Right atrium auricular region (tissue), 2 donors: ENCODE results near the gene COBL. TPM values are rescaled to one million over a fixed set of nuclear protein-coding genes. Genes with fewer than 3 reads are reported as not detected.

Experiments
- DNase-seq: peaks from one replicate; pipeline ENCODE4 v3.0.0-alpha.2; 2019; ENCODE audit warnings: low spot score
- H3K27ac ChIP-seq, 2 donors: fragments of 200-600 bp; sonication (generic); 1 replicate in 1 of 2; 2 replicates in 1 of 2; pipeline ENCODE4 v1.5.1; 2016 to 2019
- H3K27me3 ChIP-seq, 2 donors: fragments of 200-600 bp; sonication (generic); one replicate each; pipeline versions ENCODE4 v1.5.1 to v1.6.0; 2017 to 2019
- H3K36me3 ChIP-seq: fragments of 200-600 bp; sonication (generic); one replicate; pipeline ENCODE4 v1.5.1; 2016
- H3K4me1 ChIP-seq, 2 donors: fragments of 200-600 bp; sonication (generic); one replicate each; pipeline versions ENCODE4 v1.5.1 to v1.6.0; 2017 to 2019
- H3K4me3 ChIP-seq, 2 donors: fragments of 200-600 bp; sonication (generic); 1 replicate in 1 of 2; 2 replicates in 1 of 2; pipeline ENCODE4 v1.5.1; 2017 to 2019; ENCODE audit warnings: mild to moderate bottlenecking in 1 of 2, moderate library complexity in 1 of 2
- H3K9me3 ChIP-seq, 2 donors: fragments of 200-600 bp; sonication (generic); one replicate each; pipeline ENCODE4 v1.5.1; 2019
- total RNA-seq, 2 donors: library from RNA; depleted of rRNA; stranded (reverse); fragments of >200 nt; gene quantifications; one replicate each; pipeline ENCODE4 v1.1.0, GENCODE V29; 2016
- TF ChIP-seq, protein P1 (sequence below), 2 donors: fragments of 200-600 bp; sonication (generic); IDR thresholded peaks; one replicate each; pipeline ENCODE4 v1.5.1; 2019; ENCODE audit warnings: antibody characterized with exemption in 2 of 2

COBL gene
- total RNA-seq, 2 donors from 2014 or later, result 26.3 to 31.4 TPM

DNA sequence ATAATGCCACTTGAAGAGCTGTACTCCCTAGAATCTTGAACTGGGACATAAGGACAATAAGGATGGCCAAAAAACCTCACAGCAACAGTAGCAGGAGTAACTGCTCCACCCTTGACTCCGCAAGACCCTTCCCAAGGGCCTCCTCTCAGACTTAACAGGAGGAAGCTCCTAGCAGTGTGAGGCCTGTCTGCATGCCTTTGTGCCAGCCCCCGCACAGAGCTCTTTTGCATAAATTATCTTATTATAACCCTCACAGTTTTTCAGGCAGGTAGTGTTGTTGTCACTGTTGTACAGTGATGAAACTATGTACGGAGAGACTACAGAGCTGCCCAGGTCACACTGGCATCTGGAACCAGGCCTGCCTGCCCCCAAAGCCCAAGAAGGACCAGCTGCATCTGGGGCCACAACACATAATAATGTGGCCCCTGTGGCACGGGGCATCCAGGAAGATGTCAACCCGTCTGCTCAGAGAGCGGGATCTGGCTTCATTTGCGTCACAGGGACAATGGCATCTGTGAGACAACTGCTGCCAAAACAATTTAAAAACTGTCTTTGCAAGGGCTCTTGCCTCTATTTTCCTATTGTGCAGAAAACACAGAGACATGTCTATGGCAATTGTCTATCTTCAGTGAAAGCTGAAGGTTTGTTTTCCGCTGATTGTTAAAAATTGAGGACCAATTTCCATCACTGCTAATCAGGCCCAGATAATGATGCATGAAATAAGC lies 284.7 kb downstream of the COBL start:
- peaks cover 0 to 12% of the 10 kb centered on the region in 2 donors for H3K4me1 ChIP-seq

DNA sequence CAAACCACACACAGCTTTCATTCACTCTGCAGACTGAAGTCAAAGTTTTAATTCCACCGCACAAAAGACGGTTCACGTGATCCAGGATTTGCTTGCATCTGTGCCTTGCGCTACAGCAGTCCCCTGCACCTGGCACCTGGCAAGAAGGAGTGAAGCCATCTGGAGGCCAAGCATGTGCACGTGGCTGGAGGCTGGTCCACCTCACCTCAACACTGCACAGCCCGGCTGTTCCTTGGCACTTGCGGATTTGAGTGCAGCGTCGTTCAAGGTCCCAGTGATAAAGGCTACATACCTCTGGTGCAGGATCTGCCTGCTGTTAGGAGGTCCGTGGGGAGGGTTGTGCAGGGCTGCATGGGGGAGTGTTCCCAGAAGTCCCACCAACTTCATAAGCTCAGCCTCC lies 285.4 kb downstream of the COBL start:
- H3K36me3 ChIP-seq, result no peaks in the 10 kb centered on the region
- no peak overlapping the region for H3K27ac ChIP-seq
- H3K4me1 ChIP-seq, result peaks cover 0 to 12% of the 10 kb centered on the region in 2 donors
- no peaks in the 10 kb centered on the region for H3K27me3 ChIP-seq
- TF ChIP-seq, protein P1, sequence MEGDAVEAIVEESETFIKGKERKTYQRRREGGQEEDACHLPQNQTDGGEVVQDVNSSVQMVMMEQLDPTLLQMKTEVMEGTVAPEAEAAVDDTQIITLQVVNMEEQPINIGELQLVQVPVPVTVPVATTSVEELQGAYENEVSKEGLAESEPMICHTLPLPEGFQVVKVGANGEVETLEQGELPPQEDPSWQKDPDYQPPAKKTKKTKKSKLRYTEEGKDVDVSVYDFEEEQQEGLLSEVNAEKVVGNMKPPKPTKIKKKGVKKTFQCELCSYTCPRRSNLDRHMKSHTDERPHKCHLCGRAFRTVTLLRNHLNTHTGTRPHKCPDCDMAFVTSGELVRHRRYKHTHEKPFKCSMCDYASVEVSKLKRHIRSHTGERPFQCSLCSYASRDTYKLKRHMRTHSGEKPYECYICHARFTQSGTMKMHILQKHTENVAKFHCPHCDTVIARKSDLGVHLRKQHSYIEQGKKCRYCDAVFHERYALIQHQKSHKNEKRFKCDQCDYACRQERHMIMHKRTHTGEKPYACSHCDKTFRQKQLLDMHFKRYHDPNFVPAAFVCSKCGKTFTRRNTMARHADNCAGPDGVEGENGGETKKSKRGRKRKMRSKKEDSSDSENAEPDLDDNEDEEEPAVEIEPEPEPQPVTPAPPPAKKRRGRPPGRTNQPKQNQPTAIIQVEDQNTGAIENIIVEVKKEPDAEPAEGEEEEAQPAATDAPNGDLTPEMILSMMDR (IDR thresholded peaks at IDR 0.05), result no peak
- H3K4me3 ChIP-seq, result no peak overlapping the region
- DNase-seq, result no peak
- H3K9me3 ChIP-seq, result no peaks in the 10 kb centered on the region

More for the DNA sequence above, 284.7 kb downstream of the COBL start:
- DNase-seq, result no peak
- Histone ChIP-seq H3K36me3 (no peaks in the 10 kb centered on the region), H3K9me3 (no peaks in the 10 kb centered on the region), H3K27me3 (no peaks in the 10 kb centered on the region), H3K4me3 (no peak overlapping the region), H3K27ac (no peak overlapping the region)
- TF ChIP-seq, protein P1 (IDR thresholded peaks at IDR 0.05), result no peak

DNA sequence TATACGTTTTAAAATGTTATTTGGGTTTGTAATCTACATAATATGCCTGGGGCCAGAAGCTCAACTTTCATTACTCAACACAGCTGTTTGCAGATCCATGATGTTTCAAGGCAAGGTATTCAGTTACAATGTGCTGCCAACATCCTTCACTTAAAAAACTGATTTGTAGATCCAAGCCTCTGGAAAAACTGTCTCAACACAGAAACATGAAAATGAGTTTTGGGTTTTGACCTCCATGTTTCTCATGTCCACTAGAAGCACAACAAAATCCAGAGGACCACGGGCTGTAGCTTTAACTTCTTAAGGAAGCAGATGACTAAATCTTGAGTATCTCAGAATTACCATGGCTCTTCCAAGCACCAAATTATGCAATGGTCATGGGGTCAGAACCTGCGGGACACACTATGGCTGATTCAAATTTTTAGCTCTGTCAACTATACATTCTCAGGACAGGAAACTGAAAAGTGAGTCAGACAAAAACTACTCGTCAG lies 286.9 kb downstream of the COBL start:
- DNase-seq, result no peak
- H3K4me3 ChIP-seq, result no peak overlapping the region
- H3K27me3 ChIP-seq, result no peaks in the 10 kb centered on the region
- no peak overlapping the region for H3K27ac ChIP-seq
- no peaks in the 10 kb centered on the region for H3K36me3 ChIP-seq
- H3K4me1 ChIP-seq, result peaks cover 0 to 10% of the 10 kb centered on the region in 2 donors
- TF ChIP-seq, protein P1 (IDR thresholded peaks at IDR 0.05), result no peak
- H3K9me3 ChIP-seq, result no peaks in the 10 kb centered on the region

DNA sequence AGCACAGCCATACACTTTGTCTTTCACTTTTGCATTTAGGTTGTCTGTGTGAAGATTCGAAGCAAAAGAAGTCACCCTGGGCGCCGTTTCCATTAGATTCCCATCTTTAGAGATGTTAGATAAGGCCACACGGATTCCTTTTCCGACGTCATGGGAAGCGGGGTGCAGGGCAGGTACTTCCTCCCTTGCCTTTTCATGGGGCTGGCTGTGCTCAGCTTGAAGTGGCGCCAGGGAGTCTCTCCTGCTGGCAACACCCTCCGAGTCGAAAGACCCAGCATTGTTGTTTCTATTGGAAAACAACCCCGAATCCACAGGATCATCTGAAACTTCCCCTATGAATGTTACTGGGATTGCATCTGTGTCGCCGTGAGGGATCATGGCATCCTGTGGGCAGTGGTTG lies 287.5 kb downstream of the COBL start:
- H3K9me3 ChIP-seq, result no peaks in the 10 kb centered on the region
- no peaks in the 10 kb centered on the region for H3K27me3 ChIP-seq
- TF ChIP-seq, protein P1 (IDR thresholded peaks at IDR 0.05), result no peak
- H3K4me1 ChIP-seq, result peaks cover 0 to 4% of the 10 kb centered on the region in 2 donors
- no peak for DNase-seq
- H3K36me3 ChIP-seq, result no peaks in the 10 kb centered on the region
- H3K27ac ChIP-seq, result no peak overlapping the region
- no peak overlapping the region for H3K4me3 ChIP-seq

DNA sequence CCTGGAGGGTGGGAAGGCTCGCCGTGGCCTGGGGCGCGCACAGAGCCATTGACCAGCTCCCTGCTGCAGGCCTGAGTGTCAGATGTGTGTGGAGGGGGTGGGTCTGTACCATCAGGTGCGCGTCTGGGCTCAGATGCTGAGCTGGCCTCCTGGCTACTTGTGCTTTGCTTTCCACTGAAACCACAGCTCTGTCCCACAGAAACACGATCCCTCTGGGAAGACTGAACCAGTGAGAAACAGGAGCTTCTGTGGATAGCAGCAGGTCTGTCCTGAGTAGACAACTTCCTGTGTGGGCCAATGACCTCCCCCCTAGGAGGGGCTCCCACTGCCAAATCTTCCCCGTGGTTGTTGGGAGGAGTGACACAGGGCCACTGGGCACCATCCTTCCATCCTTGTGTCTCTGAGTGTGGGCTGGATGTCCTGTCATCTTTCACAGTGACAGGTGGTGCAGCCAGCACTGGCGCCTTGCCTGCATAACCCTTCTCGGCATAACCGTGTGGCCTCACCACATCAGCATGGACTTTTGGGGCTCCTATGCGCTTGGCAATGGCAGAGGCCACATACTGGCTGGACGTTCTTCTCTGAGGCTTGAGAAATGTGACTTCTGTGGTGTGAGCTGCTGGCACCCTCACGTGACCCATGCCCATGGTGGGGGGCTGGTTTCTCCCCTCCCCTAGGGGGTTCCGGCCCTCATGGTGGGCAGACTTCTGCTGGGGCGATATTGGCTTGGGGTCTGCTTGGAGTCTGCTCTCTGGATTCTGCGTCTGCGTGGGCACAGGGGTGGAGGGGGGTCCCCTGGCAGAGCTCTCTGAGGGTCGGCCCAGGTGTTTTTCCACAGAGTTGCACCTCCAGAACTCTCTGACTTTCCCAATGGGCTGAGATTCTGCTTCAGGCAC lies 288.4 kb downstream of the COBL start:
- H3K36me3 ChIP-seq, result no peaks in the 10 kb centered on the region
- H3K27me3 ChIP-seq, result no peaks in the 10 kb centered on the region
- no peak overlapping the region for H3K27ac ChIP-seq
- H3K4me3 ChIP-seq, result no peak overlapping the region
- no peaks in the 10 kb centered on the region for H3K4me1 ChIP-seq
- no peaks in the 10 kb centered on the region for H3K9me3 ChIP-seq
- DNase-seq, result no peak
- TF ChIP-seq, protein P1 (IDR thresholded peaks at IDR 0.05), result no peak
